ENCODE data around the gene C15orf40.
A peak's percentile ranks its signal among the peaks of the same experiment; 100 is the strongest.

C15orf40 gene

GRCh38 chr15:82995938-82996337 lies 15.5 kb downstream of the C15orf40 start:
- no peak for DNase-seq
- Histone ChIP-seq H3K27me3 (replicated peaks; ENCODE audit: control insufficient read depth, insufficient read depth, low read length, poor library complexity, severe bottlenecking) (no peaks in the 10 kb centered on the region), H3K9me3 (ENCODE audit: control insufficient read depth, low read length) (no peaks in the 10 kb centered on the region), H3K4me3 (ENCODE audit: insufficient read depth, low read depth, low read length, poor library complexity, severe bottlenecking) (no peak overlapping the region), H3K27ac (ENCODE audit: insufficient read depth, low read length, poor library complexity, severe bottlenecking) (no peak overlapping the region), H3K36me3 (ENCODE audit: control insufficient read depth, insufficient read depth, low read length) (no peaks in the 10 kb centered on the region), H3K4me1 (ENCODE audit: control insufficient read depth, insufficient read depth, low read length, poor library complexity, severe bottlenecking) (peaks cover 7% of the 10 kb centered on the region)

- Histone ChIP-seq H3K9me3 (ENCODE audit: control insufficient read depth, low read length) (no peaks in the 10 kb centered on the region), H3K36me3 (ENCODE audit: control insufficient read depth, insufficient read depth, low read length) (no peaks in the 10 kb centered on the region), H3K27me3 (replicated peaks; ENCODE audit: control insufficient read depth, insufficient read depth, low read length, poor library complexity, severe bottlenecking) (no peaks in the 10 kb centered on the region), H3K4me1 (ENCODE audit: control insufficient read depth, insufficient read depth, low read length, poor library complexity, severe bottlenecking) (peaks cover 5% of the 10 kb centered on the region), H3K4me3 (ENCODE audit: insufficient read depth, low read depth, low read length, poor library complexity, severe bottlenecking) (no peak overlapping the region), H3K27ac (ENCODE audit: insufficient read depth, low read length, poor library complexity, severe bottlenecking) (no peak overlapping the region)
- no peak for DNase-seq
Measured at GRCh38 chr15:82995076-82995475, 16.4 kb downstream of the C15orf40 start.

- no peaks in the 10 kb centered on the region for H3K27me3 ChIP-seq (replicated peaks; ENCODE audit: control insufficient read depth, insufficient read depth, low read length, poor library complexity, severe bottlenecking)
- no peak for DNase-seq
- no peaks in the 10 kb centered on the region for H3K4me1 ChIP-seq (ENCODE audit: control insufficient read depth, insufficient read depth, low read length, poor library complexity, severe bottlenecking)
- peaks cover 13% of the 10 kb centered on the region for H3K36me3 ChIP-seq (ENCODE audit: control insufficient read depth, insufficient read depth, low read length)
- no peak overlapping the region for H3K27ac ChIP-seq (ENCODE audit: insufficient read depth, low read length, poor library complexity, severe bottlenecking)
- no peaks in the 10 kb centered on the region for H3K9me3 ChIP-seq (ENCODE audit: control insufficient read depth, low read length)
- no peak overlapping the region for H3K4me3 ChIP-seq (ENCODE audit: insufficient read depth, low read depth, low read length, poor library complexity, severe bottlenecking)
Measured at GRCh38 chr15:82993144-82993543, 18.3 kb downstream of the C15orf40 start.

- Histone ChIP-seq H3K4me1 (ENCODE audit: control insufficient read depth, insufficient read depth, low read length, poor library complexity, severe bottlenecking) (no peaks in the 10 kb centered on the region), H3K4me3 (ENCODE audit: insufficient read depth, low read depth, low read length, poor library complexity, severe bottlenecking) (no peak overlapping the region), H3K9me3 (ENCODE audit: control insufficient read depth, low read length) (no peaks in the 10 kb centered on the region), H3K36me3 (ENCODE audit: control insufficient read depth, insufficient read depth, low read length) (peaks cover 13% of the 10 kb centered on the region), H3K27me3 (replicated peaks; ENCODE audit: control insufficient read depth, insufficient read depth, low read length, poor library complexity, severe bottlenecking) (no peaks in the 10 kb centered on the region), H3K27ac (ENCODE audit: insufficient read depth, low read length, poor library complexity, severe bottlenecking) (no peak overlapping the region)
- DNase-seq: no peak
Measured at GRCh38 chr15:82992436-82992998, 18.9 kb downstream of the C15orf40 start.

- H3K27me3 ChIP-seq (replicated peaks; ENCODE audit: control insufficient read depth, insufficient read depth, low read length, poor library complexity, severe bottlenecking): no peaks in the 10 kb centered on the region
- peak overlapping the region; percentile 64 for H3K27ac ChIP-seq (ENCODE audit: insufficient read depth, low read length, poor library complexity, severe bottlenecking)
- DNase-seq: peak in 2 of 3 donors; percentile 9 to 18
- H3K4me3 ChIP-seq (ENCODE audit: insufficient read depth, low read depth, low read length, poor library complexity, severe bottlenecking): peak overlapping the region; percentile 75
- H3K9me3 ChIP-seq (ENCODE audit: control insufficient read depth, low read length): no peaks in the 10 kb centered on the region
- no peaks in the 10 kb centered on the region for H3K4me1 ChIP-seq (ENCODE audit: control insufficient read depth, insufficient read depth, low read length, poor library complexity, severe bottlenecking)
- peaks cover 13% of the 10 kb centered on the region for H3K36me3 ChIP-seq (ENCODE audit: control insufficient read depth, insufficient read depth, low read length)
Measured at GRCh38 chr15:82986442-82986780, 25.0 kb downstream of the C15orf40 start.

- Histone ChIP-seq H3K27ac (ENCODE audit: insufficient read depth, low read length, poor library complexity, severe bottlenecking) (peak within 1 kb of the TSS; percentile 64), H3K9me3 (ENCODE audit: control insufficient read depth, low read length) (no peaks in the 10 kb centered on the region), H3K36me3 (ENCODE audit: control insufficient read depth, insufficient read depth, low read length) (peaks cover 13% of the 10 kb centered on the region), H3K27me3 (replicated peaks; ENCODE audit: control insufficient read depth, insufficient read depth, low read length, poor library complexity, severe bottlenecking) (no peaks in the 10 kb centered on the region), H3K4me1 (ENCODE audit: control insufficient read depth, insufficient read depth, low read length, poor library complexity, severe bottlenecking) (no peaks in the 10 kb centered on the region), H3K4me3 (ENCODE audit: insufficient read depth, low read depth, low read length, poor library complexity, severe bottlenecking) (peak within 1 kb of the TSS; percentile 75)
- peak; percentile 85 to 90 (median 87) for DNase-seq
Measured at GRCh38 chr15:82985688-82986441, 25.6 kb downstream of the C15orf40 start, which contains the start of gene RAMAC. TSS of gene RAMAC (plus strand) at chr15:82986210. CDS start at chr15:82989019, 2,809 bp downstream.

- H3K27me3 ChIP-seq (replicated peaks; ENCODE audit: control insufficient read depth, insufficient read depth, low read length, poor library complexity, severe bottlenecking): no peaks in the 10 kb centered on the region
- no peaks in the 10 kb centered on the region for H3K4me1 ChIP-seq (ENCODE audit: control insufficient read depth, insufficient read depth, low read length, poor library complexity, severe bottlenecking)
- no peak overlapping the region for H3K27ac ChIP-seq (ENCODE audit: insufficient read depth, low read length, poor library complexity, severe bottlenecking)
- no peaks in the 10 kb centered on the region for H3K36me3 ChIP-seq (ENCODE audit: control insufficient read depth, insufficient read depth, low read length)
- no peak overlapping the region for H3K4me3 ChIP-seq (ENCODE audit: insufficient read depth, low read depth, low read length, poor library complexity, severe bottlenecking)
- H3K9me3 ChIP-seq (ENCODE audit: control insufficient read depth, low read length): no peaks in the 10 kb centered on the region
- no peak for DNase-seq
Measured at GRCh38 chr15:82980981-82981380, 30.5 kb downstream of the C15orf40 start.

GRCh38 chr15:82979726-82980125 lies 31.7 kb downstream of the C15orf40 start:
- H3K4me3 ChIP-seq (ENCODE audit: insufficient read depth, low read depth, low read length, poor library complexity, severe bottlenecking): no peak overlapping the region
- H3K36me3 ChIP-seq (ENCODE audit: control insufficient read depth, insufficient read depth, low read length): no peaks in the 10 kb centered on the region
- DNase-seq: no peak
- no peaks in the 10 kb centered on the region for H3K9me3 ChIP-seq (ENCODE audit: control insufficient read depth, low read length)
- H3K4me1 ChIP-seq (ENCODE audit: control insufficient read depth, insufficient read depth, low read length, poor library complexity, severe bottlenecking): no peaks in the 10 kb centered on the region
- H3K27me3 ChIP-seq (replicated peaks; ENCODE audit: control insufficient read depth, insufficient read depth, low read length, poor library complexity, severe bottlenecking): no peaks in the 10 kb centered on the region
- no peak overlapping the region for H3K27ac ChIP-seq (ENCODE audit: insufficient read depth, low read length, poor library complexity, severe bottlenecking)

- Histone ChIP-seq H3K27ac (ENCODE audit: insufficient read depth, low read length, poor library complexity, severe bottlenecking) (no peak overlapping the region), H3K4me3 (ENCODE audit: insufficient read depth, low read depth, low read length, poor library complexity, severe bottlenecking) (no peak overlapping the region), H3K4me1 (ENCODE audit: control insufficient read depth, insufficient read depth, low read length, poor library complexity, severe bottlenecking) (no peaks in the 10 kb centered on the region), H3K9me3 (ENCODE audit: control insufficient read depth, low read length) (no peaks in the 10 kb centered on the region), H3K27me3 (replicated peaks; ENCODE audit: control insufficient read depth, insufficient read depth, low read length, poor library complexity, severe bottlenecking) (no peaks in the 10 kb centered on the region), H3K36me3 (ENCODE audit: control insufficient read depth, insufficient read depth, low read length) (no peaks in the 10 kb centered on the region)
- DNase-seq: no peak
Measured at GRCh38 chr15:82978438-82978837, 33.0 kb downstream of the C15orf40 start.

- H3K27me3 ChIP-seq (replicated peaks; ENCODE audit: control insufficient read depth, insufficient read depth, low read length, poor library complexity, severe bottlenecking): no peaks in the 10 kb centered on the region
- no peak overlapping the region for H3K27ac ChIP-seq (ENCODE audit: insufficient read depth, low read length, poor library complexity, severe bottlenecking)
- H3K4me1 ChIP-seq (ENCODE audit: control insufficient read depth, insufficient read depth, low read length, poor library complexity, severe bottlenecking): no peaks in the 10 kb centered on the region
- DNase-seq: no peak
- no peaks in the 10 kb centered on the region for H3K36me3 ChIP-seq (ENCODE audit: control insufficient read depth, insufficient read depth, low read length)
- no peaks in the 10 kb centered on the region for H3K9me3 ChIP-seq (ENCODE audit: control insufficient read depth, low read length)
- H3K4me3 ChIP-seq (ENCODE audit: insufficient read depth, low read depth, low read length, poor library complexity, severe bottlenecking): no peak overlapping the region
Measured at GRCh38 chr15:82977076-82977475, 34.4 kb downstream of the C15orf40 start.

Data from effector memory CD4-positive, alpha-beta T cell (primary cell).